SK-N-SH (cell line): ENCODE data around the gene ZNF334. TPM values are rescaled to one million over a fixed set of nuclear protein-coding genes. Genes with fewer than 3 reads are reported as not detected.

Experiments
- CTCF ChIA-PET: fragments of 300-600, 350-600 bp; formaldehyde crosslinking; extraction: SDS; loops from one replicate; lab custom pipeline; 2021; lab: Yijun Ruan, JAX
- POLR2A ChIA-PET: fragments of 350-600 bp; sonication (Branson Sonifier 250); formaldehyde crosslinking; extraction: SDS; loops from one replicate; lab custom pipeline; 2020; ENCODE audit warnings: antibody characterized with exemption, inconsistent platforms; lab: Yijun Ruan, JAX
- DNase-seq: peaks from one replicate; pipeline ENCODE4 v3.0.0; 2012
- H2AFZ ChIP-seq: fragments of 200-600 bp; sonication (generic); 2 replicates; pipeline ENCODE4 v1.8.1; 2016; ENCODE audit warnings: antibody characterized with exemption, mild to moderate bottlenecking, low read depth
- H3F3A ChIP-seq: fragments of 200-600 bp; sonication (generic); replicated peaks from 2 replicates; pipeline ENCODE3; 2016; ENCODE audit warnings: antibody characterized with exemption, mild to moderate bottlenecking; ENCODE audit not compliant: insufficient read depth
- H3K27ac ChIP-seq, 2 experiments: fragments of 200-500 bp in 1 of 2; fragments of 200-600 bp in 1 of 2; sonication (Bioruptor generic) in 1 of 2; sonication (generic), shearing (Covaris generic) in 1 of 2; 2 replicates each; pipeline versions ENCODE4 v1.5.1 to v1.6.1; 2014 to 2016; ENCODE audit warnings: low read depth in 2 of 2, inconsistent platforms in 1 of 2, low read length in 1 of 2, mild to moderate bottlenecking in 1 of 2, mixed read lengths in 1 of 2
- H3K27me3 ChIP-seq: fragments of 200-600 bp; sonication (generic), shearing (Covaris generic); 2 replicates; pipeline ENCODE4 v1.6.1; 2016; ENCODE audit warnings: mixed run types; ENCODE audit not compliant: insufficient read depth
- H3K36me3 ChIP-seq, 2 experiments: fragments of 200-500 bp in 1 of 2; fragments of 200-600 bp in 1 of 2; sonication (Bioruptor generic) in 1 of 2; sonication (generic) in 1 of 2; replicated peaks in 1 of 2; 2 replicates each; pipeline versions ENCODE3 to v1.5.1; 2014 to 2016; ENCODE audit warnings: low read length in 1 of 2, mild to moderate bottlenecking in 1 of 2; ENCODE audit not compliant: insufficient read depth in 2 of 2, control insufficient read depth in 1 of 2
- H3K4me1 ChIP-seq, 2 experiments: fragments of 200-500 bp in 1 of 2; fragments of 200-600 bp in 1 of 2; sonication (Bioruptor generic) in 1 of 2; sonication (generic), shearing (Covaris generic) in 1 of 2; 2 replicates each; pipeline versions ENCODE4 v1.5.1 to v1.6.1; 2014 to 2016; ENCODE audit warnings: low read depth in 1 of 2, low read length in 1 of 2, mixed run types in 1 of 2; ENCODE audit not compliant: insufficient read depth in 2 of 2, control insufficient read depth in 1 of 2
- H3K4me2 ChIP-seq: fragments of 200-600 bp; sonication (generic), shearing (Covaris generic); 2 replicates; pipeline ENCODE4 v1.6.1; 2017; ENCODE audit warnings: mixed run types
- H3K4me3 ChIP-seq, 2 experiments: fragments of 200-500 bp in 1 of 2; fragments of 200-600 bp in 1 of 2; sonication (Bioruptor generic) in 1 of 2; sonication (generic), shearing (Covaris generic) in 1 of 2; 2 replicates each; pipeline versions ENCODE4 v1.5.1 to v1.8.1; 2014 to 2016; ENCODE audit warnings: low read depth in 2 of 2, inconsistent platforms in 1 of 2, low read length in 1 of 2, mild to moderate bottlenecking in 1 of 2, mixed read lengths in 1 of 2, moderate library complexity in 1 of 2
- H3K79me2 ChIP-seq: fragments of 200-600 bp; sonication (generic); 2 replicates; pipeline ENCODE4 v1.8.1; 2017; ENCODE audit warnings: mild to moderate bottlenecking; ENCODE audit not compliant: insufficient read depth
- H3K9ac ChIP-seq: fragments of 200-600 bp; sonication (generic); 2 replicates; pipeline ENCODE4 v1.6.1; 2017; ENCODE audit warnings: mixed run types
- H3K9me2 ChIP-seq: fragments of 200-600 bp; sonication (generic); 2 replicates; pipeline ENCODE4 v1.6.1; 2017; ENCODE audit warnings: mixed run types
- H3K9me3 ChIP-seq: fragments of 200-600 bp; sonication (generic); 2 replicates; pipeline ENCODE4 v1.6.1; 2017; ENCODE audit warnings: mixed run types, mild to moderate bottlenecking, moderate library complexity
- H4K20me1 ChIP-seq: fragments of 200-600 bp; sonication (generic); 2 replicates; pipeline ENCODE4 v1.6.1; 2017; ENCODE audit warnings: mild to moderate bottlenecking, mixed run types; ENCODE audit not compliant: insufficient read depth
- CHD2 ChIP-seq: fragments of 150-350 bp; IDR thresholded peaks from 2 replicates; pipeline ENCODE4 v1.6.1; 2018; ENCODE audit warnings: low read length; ENCODE audit not compliant: partially characterized antibody
- ELF1 ChIP-seq: IDR thresholded peaks from 2 replicates; pipeline ENCODE4 v1.4.0; 2012
- EZH2phosphoT487 ChIP-seq: fragments of 200-600 bp; sonication (generic); IDR thresholded peaks from 2 replicates; pipeline ENCODE4 v1.6.1; 2017; ENCODE audit warnings: low read depth, mixed run types, mild to moderate bottlenecking, antibody characterized with exemption, moderate library complexity, borderline replicate concordance
- FOSL2 ChIP-seq: IDR thresholded peaks from 2 replicates; pipeline ENCODE4 v1.4.0; 2012; ENCODE audit warnings: low read depth, mild to moderate bottlenecking, moderate library complexity, borderline replicate concordance
- GABPA ChIP-seq: IDR thresholded peaks from 2 replicates; pipeline ENCODE4 v1.4.0; 2012; ENCODE audit warnings: low read depth, mild to moderate bottlenecking
- MAX ChIP-seq: IDR thresholded peaks from 2 replicates; pipeline ENCODE4 v1.4.0; 2012; ENCODE audit warnings: low read depth
- MXI1 ChIP-seq: IDR thresholded peaks from 2 replicates; pipeline ENCODE4 v1.6.1; 2012; ENCODE audit warnings: mild to moderate bottlenecking, low read depth, low read length, improper control_type of control experiment
- NRF1 ChIP-seq: IDR thresholded peaks from 2 replicates; pipeline ENCODE4 v1.6.1; 2012; ENCODE audit warnings: low read depth, mild to moderate bottlenecking, low read length
- POLR2AphosphoS5 ChIP-seq: IDR thresholded peaks from 2 replicates; pipeline ENCODE4 v1.6.1; 2012; ENCODE audit warnings: low read depth, low read length
- RFX5 ChIP-seq: IDR thresholded peaks from 2 replicates; pipeline ENCODE4 v1.6.1; 2012; ENCODE audit warnings: mild to moderate bottlenecking, improper control_type of control experiment, low read length
- SIN3A ChIP-seq: IDR thresholded peaks from 2 replicates; pipeline ENCODE4 v1.6.1; 2012; ENCODE audit warnings: low read depth, mild to moderate bottlenecking, low read length, moderate library complexity, borderline replicate concordance
- SMC3 ChIP-seq: IDR thresholded peaks from 2 replicates; pipeline ENCODE4 v1.6.1; 2012; ENCODE audit warnings: low read depth, low read length, improper control_type of control experiment
- TAF1 ChIP-seq: IDR thresholded peaks from 2 replicates; pipeline ENCODE4 v1.6.1; 2012; ENCODE audit warnings: low read depth, mild to moderate bottlenecking, low read length, moderate library complexity, borderline replicate concordance
- ZBTB33 ChIP-seq: IDR thresholded peaks from 2 replicates; pipeline ENCODE4 v1.4.0; 2012; ENCODE audit warnings: low read depth, borderline replicate concordance
- WGBS: methylation state at CpG from one replicate; pipeline ENCODE4 v1.1.6; 2017; ENCODE audit warnings: low lambda C conversion rate; 5-methylcytosine and 5-hydroxymethylcytosine counted together
- polyA plus RNA-seq, 3 experiments: library from polyadenylated mRNA; depleted of rRNA; stranded (reverse); fragments of >200 nt; gene quantifications; 2 replicates each; pipeline ENCODE4 v1.2.3, GENCODE V29; 2012

Gene ZNF334
- 4.5 and 5.5 TPM in 2 replicates for polyA plus RNA-seq (2012; rRNA removed)
- 2.6 and 3.0 TPM in 2 replicates for polyA plus RNA-seq (2012; cell fraction: cytosol; rRNA removed)
- polyA plus RNA-seq (2012; cell fraction: nucleus; rRNA removed), result 17.1 and 27.2 TPM in 2 replicates

- DNase-seq, result peak; percentile 94
- no peaks in the 10 kb centered on the region for H3K9me2 ChIP-seq
- H3K4me2 ChIP-seq, result peak within 1 kb of the TSS; percentile 75
- H3K4me1 ChIP-seq, result peaks cover 0 to 2% of the 10 kb centered on the region in 2 experiments; a peak in 1 of 4 replicates
- no peaks in the 10 kb centered on the region for H3K27me3 ChIP-seq
- H3K36me3 ChIP-seq, result peaks cover 0 to 3% of the 10 kb centered on the region in 2 experiments
- H3K79me2 ChIP-seq, result no peaks in the 10 kb centered on the region
- peak within 1 kb of the TSS in 1 of 2 experiments; percentile 83; a peak in 2 of 4 replicates for H3K27ac ChIP-seq
- peak within 1 kb of the TSS; percentile 45; the same call in 1 of the 2 replicates for H3K9ac ChIP-seq
- CTCF ChIA-PET, result interaction anchor here (1.5 to 3.6 kb wide), 3 partner anchors 27 to 168 kb away, joined by 3 to 18 read pairs (median 6); no protein-coding TSS in a partner anchor
- TF ChIP-seq SMC3, result no peak
- no peak for TF ChIP-seq MXI1
- TF ChIP-seq GABPA, result peak; percentile 85
- TF ChIP-seq MAX, result 0 out of 2 replicates have a peak, but pooled peaks have one; percentile 41
- TF ChIP-seq NRF1, result peak; percentile 58
- TF ChIP-seq ZBTB33, result no peak
- no peak for TF ChIP-seq EZH2phosphoT487
- peak; percentile 81 for TF ChIP-seq POLR2AphosphoS5
- 0 out of 2 replicates have a peak, but pooled peaks have one; percentile 38 for TF ChIP-seq TAF1
- TF ChIP-seq ELF1, result peak; percentile 83
- peak; percentile 92 for TF ChIP-seq CHD2
- TF ChIP-seq FOSL2, result no peak
- TF ChIP-seq SIN3A, result no peak
- TF ChIP-seq RFX5, result no peak
- WGBS, result 15% methylated on average over 35 of the region's 49 CpGs
- peak within 1 kb of the TSS; percentile 72; the same call in 1 of the 2 replicates for H2AFZ ChIP-seq
- no peaks in the 10 kb centered on the region for H4K20me1 ChIP-seq
- H3K4me3 ChIP-seq, result peak within 1 kb of the TSS; percentile 63 to 86
- POLR2A ChIA-PET, result interaction anchor here (1.0 to 1.5 kb wide), 4 partner anchors 8 to 106 kb away, joined by 3 to 4 read pairs (median 4); partner anchors contain the start of gene ELMO2
- no peaks in the 10 kb centered on the region for H3K9me3 ChIP-seq
- H3F3A ChIP-seq, result no peaks in the 10 kb centered on the region
Measured at GRCh38 chr20:46512943-46513844, at the start of gene ZNF334. TSS of gene ZNF334 (minus strand) at chr20:46513559. CDS start at chr20:46512102, 1,457 bp downstream.
